NCI-H748 (cell line): ENCODE measurements around the gene HECTD4.

Experiments used
- DNase-seq: peaks from one replicate; lab custom pipeline; 2025; ENCODE audit not compliant: unreplicated experiment; lab: John Stamatoyannopoulos, UW

Gene HECTD4

GRCh38 chr12:112217647-112218046, 164.6 kb downstream of the HECTD4 start:
- no peak for DNase-seq

- DNase-seq, result no peak
Measured at GRCh38 chr12:112216223-112216622, 166.0 kb downstream of the HECTD4 start.

GRCh38 chr12:112214064-112214463, 168.2 kb downstream of the HECTD4 start:
- no peak for DNase-seq

GRCh38 chr12:112208301-112208910, 173.8 kb downstream of the HECTD4 start:
- DNase-seq, result no peak

GRCh38 chr12:112207397-112207924, 174.8 kb downstream of the HECTD4 start:
- no peak for DNase-seq

GRCh38 chr12:112206944-112207343, 175.3 kb downstream of the HECTD4 start:
- no peak for DNase-seq

- no peak for DNase-seq
Measured at GRCh38 chr12:112199136-112199535, 183.1 kb downstream of the HECTD4 start.

GRCh38 chr12:112198120-112198733, 184.0 kb downstream of the HECTD4 start:
- DNase-seq, result peak; percentile 65

- no peak for DNase-seq
Measured at GRCh38 chr12:112196196-112196875, 185.9 kb downstream of the HECTD4 start.

GRCh38 chr12:112194601-112195247, 187.5 kb downstream of the HECTD4 start:
- DNase-seq, result no peak

- no peak for DNase-seq
Measured at GRCh38 chr12:112192475-112192874, 189.8 kb downstream of the HECTD4 start.

GRCh38 chr12:112191840-112192321, 190.3 kb downstream of the HECTD4 start:
- DNase-seq, result no peak

GRCh38 chr12:112191201-112191600, 191.0 kb downstream of the HECTD4 start:
- DNase-seq, result no peak

- DNase-seq, result no peak
Measured at GRCh38 chr12:112190231-112191025, 191.8 kb downstream of the HECTD4 start.

- DNase-seq, result no peak
Measured at GRCh38 chr12:112188130-112188830, 194.0 kb downstream of the HECTD4 start.

- no peak for DNase-seq
Measured at GRCh38 chr12:112185093-112185923, 196.9 kb downstream of the HECTD4 start.

GRCh38 chr12:112184056-112184887, 198.0 kb downstream of the HECTD4 start:
- DNase-seq, result no peak
